ENCODE data around the gene NUP205. TPM values are rescaled to one million over a fixed set of nuclear protein-coding genes. Genes with fewer than 3 reads are reported as not detected.

The NUP205 gene
- total RNA-seq, 1 experiment from 2014 or later = 91.0 TPM

- ChIA-PET POLR2A (no interaction called here), CTCF (no interaction called here), RAD21 (ENCODE audit: low non-redundant PET in 1 of 2, low total read pairs in 2 of 2, uncharacterized antibody in 2 of 2, unreplicated experiment in 2 of 2) (no interaction called here)
- H3K36me3 ChIP-seq (ENCODE audit: control insufficient read depth in 1 of 2, insufficient read depth in 2 of 2, low read length in 2 of 2) = no peaks in the 10 kb centered on the region
- peaks cover 10% of the 10 kb centered on the region; the same call in 1 of the 2 replicates for H3K27me3 ChIP-seq (ENCODE audit: insufficient read depth, low read length)
- no peak overlapping the region for H2AFZ ChIP-seq (ENCODE audit: low read depth, low read length, poor library complexity, severe bottlenecking)
- ATAC-seq (no peak), DNase-seq (ENCODE audit: low read depth, low spot score) (no peak)
- no peaks in the 10 kb centered on the region for H3K79me2 ChIP-seq (ENCODE audit: insufficient read depth, low read length)
- BruUV-seq (replicated peaks) = no TSS peak
- H3K9ac ChIP-seq (ENCODE audit: low read length) = no peak overlapping the region
- H3K4me2 ChIP-seq (ENCODE audit: low read length) = no peak overlapping the region
- intact Hi-C loops (cut with micrococcal nuclease) = no loop called here
- TF ChIP-seq REST (IDR thresholded peaks at IDR 0.05; ENCODE audit: low read depth) (no peak), ATF3 (IDR thresholded peaks at IDR 0.05) (no peak), MAX (IDR thresholded peaks at IDR 0.05) (no peak), CTCF (IDR thresholded peaks at IDR 0.05 in 2 of 3, conservative IDR thresholded peaks at IDR 0.05 in 1 of 3; ENCODE audit: borderline replicate concordance in 1 of 3, insufficient read depth in 1 of 3, low read depth in 2 of 3, low read length in 2 of 3) (no peak), SRF (IDR thresholded peaks at IDR 0.05; ENCODE audit: low read depth) (no peak), YY1 (IDR thresholded peaks at IDR 0.05; ENCODE audit: extremely low read depth, insufficient replicate concordance, low read depth, low read length) (no peak), POLR2AphosphoS5 (IDR thresholded peaks at IDR 0.05; ENCODE audit: low read depth, low read length) (no peak), RAD21 (IDR thresholded peaks at IDR 0.05; ENCODE audit: low read depth) (no peak), EGR1 (IDR thresholded peaks at IDR 0.05; ENCODE audit: low read depth) (no peak), EZH2 (IDR thresholded peaks at IDR 0.05) (no peak), ZBTB33 (IDR thresholded peaks at IDR 0.05; ENCODE audit: extremely low read depth, insufficient replicate concordance, low read length) (no peak), JUND (IDR thresholded peaks at IDR 0.05) (no peak), TCF7L2 (IDR thresholded peaks at IDR 0.05; ENCODE audit: borderline replicate concordance, extremely low read depth, insufficient read depth, insufficient read length) (no peak), SP1 (IDR thresholded peaks at IDR 0.05; ENCODE audit: low read depth) (no peak), ELF1 (IDR thresholded peaks at IDR 0.05; ENCODE audit: borderline replicate concordance, low read depth) (no peak), ZFX (IDR thresholded peaks at IDR 0.05) (no peak), CEBPB (IDR thresholded peaks at IDR 0.05; ENCODE audit: low read depth) (no peak)
- no peaks in the 10 kb centered on the region for H3K9me2 ChIP-seq (ENCODE audit: insufficient read depth)
- H4K20me1 ChIP-seq (ENCODE audit: insufficient read depth) = no peaks in the 10 kb centered on the region
- H3K4me3 ChIP-seq (replicated peaks in 1 of 2; ENCODE audit: low read depth in 1 of 2, low read length in 2 of 2) = no peak overlapping the region
- H3K9me3 ChIP-seq (ENCODE audit: control insufficient read depth in 1 of 2, insufficient read depth in 1 of 2, low read depth in 1 of 2, low read length in 2 of 2) = no peaks in the 10 kb centered on the region
- no peaks in the 10 kb centered on the region for H3K4me1 ChIP-seq (ENCODE audit: control insufficient read depth in 1 of 2, insufficient read depth in 2 of 2, low read length in 2 of 2)
- no peak overlapping the region for H3K27ac ChIP-seq (ENCODE audit: low read depth, low read length)
Measured at GRCh38 chr7:135539629-135540028, 18.1 kb upstream of the NUP205 start.
